Measurements from ENCODE around the gene USF1.
A peak's percentile ranks its signal among the peaks of the same experiment; 100 is the strongest.
"Not testable (repeated sequence)": the region's sequence is repeated elsewhere in the genome, so short reads cannot be mapped to it uniquely, and the experiment has no call there.

USF1 gene

DNA sequence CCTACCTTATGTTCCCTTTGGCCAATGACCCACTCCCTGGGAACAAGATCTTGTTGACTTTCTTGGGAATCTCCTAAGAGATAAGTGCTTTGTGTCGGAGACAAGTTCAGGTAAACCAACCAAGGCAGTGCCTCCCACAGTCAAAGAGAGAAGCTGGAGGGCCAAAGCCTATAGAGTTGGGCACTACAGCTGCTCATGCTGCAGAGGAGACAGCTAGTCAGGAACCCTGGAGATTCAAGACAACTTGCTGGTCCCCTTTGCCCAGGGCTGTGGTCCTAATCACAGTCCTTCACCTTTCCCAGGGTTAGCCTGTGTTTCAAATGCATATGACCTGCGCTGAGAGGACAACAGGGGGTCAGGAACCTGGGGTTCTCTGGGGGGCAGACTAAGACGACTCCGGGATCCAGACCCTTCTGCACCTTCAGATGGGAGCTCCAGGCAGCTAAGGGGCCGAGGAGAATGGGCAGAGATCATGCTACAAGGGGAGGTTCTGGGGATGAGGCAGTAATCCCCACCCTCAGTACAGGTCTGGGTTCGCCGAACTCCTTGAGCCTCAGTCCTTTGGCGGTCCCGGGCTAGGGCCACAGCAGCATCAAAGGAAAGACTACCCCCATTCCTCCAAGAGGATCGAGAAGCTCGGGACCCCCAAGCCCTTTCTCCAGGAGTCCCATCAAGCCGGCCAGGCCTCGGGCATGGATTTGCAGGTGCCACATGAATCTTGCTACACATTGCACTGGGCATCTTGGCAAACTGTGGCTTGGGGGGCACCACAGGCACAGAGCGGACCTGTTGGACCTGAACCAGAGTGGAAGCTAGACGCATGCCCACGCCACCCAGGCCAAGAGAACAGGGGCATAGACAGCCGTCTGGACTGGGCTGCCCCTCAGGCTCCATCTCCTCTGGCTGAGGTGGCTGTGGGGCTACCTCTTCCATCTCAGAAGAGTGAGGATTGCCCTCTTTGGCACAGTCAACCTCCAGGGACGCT, 2.0 kb upstream of the USF1 start:
- no peak for DNase-seq

DNA sequence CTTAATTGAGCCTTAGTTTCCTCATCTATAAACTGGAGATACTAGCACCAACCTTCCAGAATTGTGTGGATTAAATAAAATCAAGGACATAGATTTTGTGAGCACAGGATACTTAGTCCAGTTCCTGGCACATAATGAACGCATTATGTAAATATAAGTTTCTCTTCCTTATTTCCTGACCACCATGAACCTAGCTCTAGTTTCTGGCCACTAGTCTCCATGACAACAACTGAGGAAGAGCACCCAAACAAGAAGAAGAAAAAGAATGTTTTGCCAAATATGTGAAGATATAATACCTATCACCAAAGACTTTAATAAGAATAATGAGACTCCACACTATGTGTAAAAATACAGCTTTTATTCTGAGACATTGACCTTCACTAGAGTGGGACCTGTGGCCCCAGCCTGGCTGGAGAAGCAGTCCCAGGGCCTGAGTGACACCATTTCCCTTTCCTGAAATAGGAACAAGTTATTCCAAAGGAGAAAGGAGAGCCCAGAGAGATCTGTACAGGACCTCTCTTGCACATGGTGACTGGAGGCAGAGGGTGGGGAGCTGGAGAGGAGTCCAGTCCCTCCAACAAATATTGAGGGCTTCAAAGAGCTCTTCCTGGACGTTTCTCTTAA, 940 bp upstream of the USF1 start:
- no peak for DNase-seq

DNA sequence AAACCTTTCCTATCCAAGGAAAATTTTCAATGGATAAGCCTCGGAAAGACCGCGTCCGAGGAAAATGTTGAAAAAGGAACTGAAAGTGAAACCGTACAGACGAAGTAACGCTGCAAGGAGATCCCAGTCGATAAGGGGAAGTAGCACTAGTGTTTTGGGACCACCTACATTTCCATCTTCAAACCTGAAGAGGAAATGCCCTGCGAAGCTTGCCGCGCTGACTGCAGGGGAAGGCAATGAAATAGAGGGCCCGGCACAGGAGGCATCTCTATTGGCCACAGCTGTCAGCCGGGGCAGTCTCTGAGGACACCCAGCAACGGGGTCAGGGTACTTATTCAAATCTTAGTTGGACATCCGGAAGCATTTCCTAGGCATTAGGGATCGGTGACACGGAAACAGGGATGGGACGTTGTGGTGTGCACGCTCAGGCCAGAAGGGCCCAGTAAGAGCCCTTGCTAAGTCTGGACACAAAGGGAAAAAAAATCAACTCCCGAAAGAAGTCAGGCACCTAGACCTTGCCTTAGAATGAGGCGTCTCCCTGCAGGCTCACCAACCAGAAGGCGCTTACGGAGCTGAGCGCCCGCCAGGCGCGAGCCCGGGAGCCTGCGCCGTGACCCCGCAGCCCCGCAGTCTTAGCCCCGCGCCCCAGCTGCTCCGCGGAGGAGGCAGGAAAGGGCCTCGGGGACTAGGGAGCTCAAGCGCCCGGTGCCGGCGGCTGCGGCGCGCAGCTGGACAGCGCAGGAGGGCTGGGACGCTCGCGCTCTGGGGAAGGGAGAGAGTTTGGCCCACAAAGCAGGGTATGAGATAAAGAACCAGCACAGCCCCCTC, 655 bp downstream of the USF1 start:
- peak; percentile 55 to 74 for DNase-seq

DNA sequence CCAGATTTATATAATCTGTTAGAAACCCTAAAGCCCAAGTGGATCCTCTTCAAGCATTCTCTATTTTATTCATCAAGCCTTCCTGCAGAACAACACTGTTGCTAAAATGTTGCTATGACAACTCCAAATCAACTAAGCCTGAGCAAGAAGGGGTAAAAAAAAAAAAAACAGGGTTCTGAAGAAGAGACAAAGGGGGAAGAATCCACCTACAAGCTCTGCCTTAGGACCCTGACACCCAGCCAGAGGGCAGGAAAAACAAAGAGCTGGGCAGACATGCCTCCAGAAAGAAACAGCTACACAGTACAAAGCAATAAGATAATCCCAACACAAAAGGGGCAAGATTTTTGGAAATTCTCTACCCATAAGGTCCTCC, 1.3 kb downstream of the USF1 start:
- no peak for DNase-seq

DNA sequence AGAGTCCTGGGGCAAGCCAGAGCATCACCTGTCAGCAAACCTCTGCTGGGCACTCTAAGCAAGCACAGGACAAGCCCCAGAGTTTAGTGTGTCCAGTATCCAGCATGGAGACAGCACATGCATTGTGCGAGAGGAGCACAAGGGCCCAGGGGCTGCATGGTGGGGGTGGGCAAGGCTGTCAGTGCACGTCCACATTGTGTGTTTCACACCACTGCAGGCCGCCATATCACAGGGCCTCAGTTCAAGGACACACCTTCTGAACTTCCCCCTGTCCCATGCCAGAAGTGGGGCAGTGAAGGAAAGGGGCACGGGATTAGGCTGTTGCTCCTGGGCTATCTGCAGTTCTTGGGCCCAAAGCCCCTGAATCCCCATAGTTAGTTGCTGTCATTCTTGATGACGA, 6.2 kb downstream of the USF1 start:
- DNase-seq: peak in 1 of 2 experiments; percentile 2

DNA sequence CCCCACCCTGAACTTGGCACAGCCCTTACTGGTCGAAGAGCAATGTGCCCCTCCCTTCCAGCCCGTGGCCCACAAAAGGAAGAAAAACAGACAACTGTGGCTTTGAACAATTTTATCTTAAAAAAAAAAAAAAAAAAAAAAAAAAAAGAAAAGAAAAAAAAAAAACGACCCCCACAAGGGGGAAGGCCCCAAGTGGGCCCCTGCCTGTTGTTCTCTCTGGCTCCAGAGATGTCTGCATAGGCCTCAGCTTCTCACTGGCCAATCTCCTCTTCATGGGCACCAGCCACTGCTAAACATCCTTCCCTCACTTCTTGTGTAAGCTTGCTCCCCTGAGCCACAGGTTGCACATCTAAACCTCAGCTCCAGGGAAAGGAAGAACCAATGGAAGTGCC, 6.6 kb downstream of the USF1 start:
- no peak for DNase-seq

DNA sequence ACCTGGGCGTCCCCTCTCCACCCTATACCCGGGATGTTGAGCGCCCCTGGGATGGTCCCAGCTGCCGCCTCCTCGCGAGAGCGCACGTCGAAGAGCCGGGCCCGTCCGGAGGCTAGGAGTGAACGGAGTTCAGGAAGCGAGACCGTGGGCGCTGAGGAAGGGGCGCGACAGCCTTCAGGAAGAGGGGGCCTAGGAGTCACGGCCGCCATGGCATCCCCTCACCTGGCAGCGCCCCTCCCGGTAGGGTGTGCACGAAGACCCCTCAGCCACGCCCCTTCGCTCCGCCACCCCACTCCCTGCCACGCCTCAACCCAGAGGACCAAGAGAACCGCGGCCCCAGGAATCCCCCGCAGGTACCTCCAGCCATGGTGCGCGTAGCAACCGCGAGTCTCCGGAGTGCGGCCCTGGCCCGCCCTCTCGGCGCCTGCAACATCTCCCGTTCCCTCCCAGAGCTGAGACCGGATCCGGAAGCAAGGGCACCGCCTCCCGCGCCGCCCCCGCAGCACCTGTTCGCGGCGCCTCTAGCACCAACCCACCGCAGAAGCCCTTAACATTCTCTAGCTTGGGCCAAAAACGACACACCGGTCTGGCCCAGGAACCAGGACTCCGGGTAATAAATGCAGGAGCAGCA, 7.1 kb downstream of the USF1 start, which contains the start of gene TSTD1:
Gene TSTD1 (minus strand): TSS at position 442 of the 631 bp plus-strand sequence. CDS start 75 bp downstream, at position 367.
- peak; percentile 75 to 86 for DNase-seq

DNA sequence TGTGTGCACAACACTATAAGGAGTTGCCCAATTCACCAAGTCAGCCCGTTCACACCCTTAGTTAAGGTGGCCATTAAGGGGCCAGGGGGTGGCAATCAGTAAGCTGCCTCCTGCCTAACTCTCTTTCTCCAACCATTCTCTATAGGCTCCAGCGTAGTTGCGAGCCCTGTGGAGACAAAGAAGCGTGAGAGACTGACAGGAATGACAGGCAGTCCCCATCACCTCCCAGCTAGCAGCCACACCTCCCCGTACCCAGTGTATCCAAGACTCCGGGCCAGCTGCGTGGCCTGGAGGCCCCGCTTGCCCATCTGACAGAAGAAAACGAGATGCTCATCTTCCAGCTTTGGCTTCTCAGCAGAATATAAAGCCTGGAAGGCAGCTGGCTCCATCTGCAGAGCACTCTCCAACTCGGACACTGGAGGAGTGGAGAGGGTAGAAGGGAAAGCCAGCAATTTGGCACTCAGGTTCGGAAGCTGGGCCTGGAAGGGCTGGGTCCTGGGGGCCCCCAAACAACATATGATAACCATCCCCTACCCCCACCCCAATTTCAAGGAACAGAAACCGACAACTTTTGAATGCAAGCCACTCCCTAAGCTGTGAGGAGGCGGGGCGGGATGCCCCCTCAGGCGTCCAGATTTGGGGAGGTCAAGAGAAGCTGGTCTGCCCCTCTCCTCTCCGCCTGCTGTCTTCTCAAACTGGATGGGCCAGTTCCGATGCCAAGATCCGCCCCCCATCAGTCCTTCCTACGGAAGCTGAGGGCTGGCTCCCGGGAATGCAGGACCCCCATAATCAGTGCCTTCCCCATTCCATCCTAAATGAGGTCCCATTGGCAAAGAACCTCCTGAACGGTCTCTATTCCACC, 7.9 kb downstream of the USF1 start:
- DNase-seq: no peak

DNA sequence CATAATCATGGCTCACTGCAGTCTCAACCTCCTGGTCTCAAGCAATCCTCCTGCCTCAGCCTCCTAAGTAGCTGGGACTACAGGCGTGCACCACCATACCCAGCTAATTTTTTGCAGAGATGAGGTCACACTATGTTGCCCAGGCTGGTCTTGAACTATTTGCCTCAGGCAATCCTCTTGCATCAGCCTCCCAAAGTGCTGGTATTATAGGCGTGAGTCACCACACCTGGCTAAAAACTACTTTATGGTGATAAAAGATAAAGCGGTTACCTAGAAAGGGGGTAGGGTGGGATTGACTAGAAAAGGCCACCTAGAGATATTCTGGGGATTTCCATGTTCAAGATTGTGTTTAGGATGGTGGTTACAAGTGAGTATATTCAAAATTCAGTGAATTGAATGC, 12.0 kb downstream of the USF1 start:
- no peak for DNase-seq

DNA sequence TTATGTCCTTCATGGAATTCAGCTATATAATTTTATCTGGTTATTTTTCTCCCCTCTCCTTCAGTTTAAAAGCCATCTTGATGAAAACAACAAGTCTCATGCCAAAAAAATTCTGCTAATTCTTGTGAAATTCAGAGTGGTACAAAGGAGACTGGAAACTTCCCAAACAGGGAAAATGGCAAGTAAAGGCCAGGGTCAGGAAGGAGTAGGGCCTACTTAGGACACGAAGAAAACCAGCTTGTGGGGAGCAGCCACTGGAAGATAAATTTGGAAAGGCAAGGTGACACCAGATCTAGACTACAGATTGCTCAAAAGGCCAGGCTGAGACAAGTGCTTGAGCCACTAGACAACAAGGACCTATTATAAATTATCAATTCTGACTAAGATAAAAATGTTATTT, 13.4 kb downstream of the USF1 start:
- no peak for DNase-seq

DNA sequence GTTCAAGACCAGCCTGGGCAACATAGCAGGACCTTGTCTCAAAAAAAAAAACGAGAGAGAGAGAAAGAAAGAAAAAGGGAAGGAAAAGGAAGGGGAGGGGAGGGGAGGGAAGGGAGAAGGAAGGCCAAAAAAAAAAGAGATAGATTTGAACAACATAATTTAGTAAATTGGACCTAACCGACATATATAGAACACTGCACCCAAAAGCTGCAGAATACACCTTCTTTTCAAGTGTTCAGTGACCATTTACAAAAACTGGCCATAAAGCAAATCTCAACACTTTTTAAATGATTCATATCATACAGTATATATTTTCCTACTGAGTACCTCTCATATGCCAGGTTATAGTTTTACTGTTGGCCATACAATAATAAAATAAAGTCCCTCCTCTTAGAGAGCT, 13.9 kb downstream of the USF1 start:
- DNase-seq: no peak

DNA sequence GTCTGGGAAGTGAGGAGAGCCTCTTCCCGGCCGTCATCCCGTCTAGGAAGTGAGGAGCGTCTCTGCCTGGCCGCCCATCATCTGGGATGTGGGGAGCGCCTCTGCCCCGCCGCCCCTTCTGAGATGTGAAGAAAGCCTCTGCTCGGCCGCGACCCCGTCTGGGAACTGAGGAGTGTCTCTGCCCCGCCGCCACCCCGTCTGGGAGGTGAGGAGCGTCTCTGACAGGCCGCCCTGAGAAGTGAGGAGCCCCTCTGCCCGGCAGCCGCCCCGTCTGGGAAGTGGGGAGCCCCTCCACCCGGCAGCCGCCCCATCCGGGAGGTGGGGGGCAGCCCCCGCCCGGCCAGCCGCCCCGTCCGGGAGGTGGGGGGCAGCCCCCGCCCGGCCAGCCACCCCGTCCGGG, 16.3 kb downstream of the USF1 start:
- DNase-seq: not testable (repeated sequence)

DNA sequence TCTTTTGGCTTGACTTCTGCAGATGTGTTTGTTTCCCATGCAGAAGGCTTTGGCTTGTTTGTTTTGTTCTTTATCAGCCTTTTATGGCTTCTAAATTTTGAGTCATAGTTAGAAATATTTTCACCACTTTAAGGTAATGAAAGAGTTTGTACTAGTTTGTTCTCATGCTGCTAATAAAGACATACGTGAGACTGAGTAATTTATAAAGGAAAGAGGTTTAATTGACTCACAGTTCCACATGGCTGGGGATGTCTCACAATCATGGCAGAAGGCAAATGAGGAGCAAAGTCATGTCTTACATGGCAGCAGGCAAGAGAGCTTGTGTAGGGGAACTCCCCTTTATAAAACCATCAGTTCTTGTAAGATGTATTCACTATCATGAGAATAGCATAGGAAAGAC, 18.8 kb downstream of the USF1 start:
- DNase-seq: not testable (repeated sequence)

DNA sequence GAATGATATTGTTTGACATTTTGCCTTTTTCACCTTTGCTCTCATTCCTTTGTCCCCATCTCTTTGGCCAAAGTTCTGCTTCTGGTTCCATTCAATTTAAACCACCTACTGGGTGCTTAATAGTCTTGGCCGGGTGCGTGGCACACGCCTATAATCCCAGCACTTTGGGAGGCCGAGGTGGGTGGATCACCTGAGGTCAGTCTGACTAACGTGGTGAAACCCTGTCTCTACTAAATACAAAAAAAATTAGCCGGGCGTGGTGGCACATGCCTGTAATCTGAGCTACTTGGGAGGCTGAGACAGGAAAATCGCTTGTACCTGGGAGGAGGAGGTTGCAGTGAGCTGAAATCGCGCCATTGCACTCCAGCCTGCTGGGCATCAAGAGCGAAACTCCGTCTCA, 23.3 kb downstream of the USF1 start:
- DNase-seq: not testable (repeated sequence)

DNA sequence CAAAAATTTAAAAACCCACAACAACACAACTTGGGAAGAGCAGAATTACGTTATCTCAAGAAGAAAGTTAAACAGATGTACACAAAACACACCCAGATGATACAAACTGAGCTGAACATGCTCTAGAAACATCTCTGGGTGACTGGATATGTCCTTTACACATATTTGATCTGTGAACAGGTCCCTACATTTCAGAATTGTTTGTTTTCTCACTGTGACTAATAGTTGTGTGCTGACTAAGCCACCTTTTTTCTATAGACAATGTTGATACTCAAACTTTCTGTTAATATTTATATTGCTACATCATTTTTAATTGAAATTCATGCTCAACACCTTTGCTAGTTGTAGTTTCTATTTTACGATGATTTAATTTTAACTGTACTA, 23.8 kb downstream of the USF1 start:
- DNase-seq: no peak

DNA sequence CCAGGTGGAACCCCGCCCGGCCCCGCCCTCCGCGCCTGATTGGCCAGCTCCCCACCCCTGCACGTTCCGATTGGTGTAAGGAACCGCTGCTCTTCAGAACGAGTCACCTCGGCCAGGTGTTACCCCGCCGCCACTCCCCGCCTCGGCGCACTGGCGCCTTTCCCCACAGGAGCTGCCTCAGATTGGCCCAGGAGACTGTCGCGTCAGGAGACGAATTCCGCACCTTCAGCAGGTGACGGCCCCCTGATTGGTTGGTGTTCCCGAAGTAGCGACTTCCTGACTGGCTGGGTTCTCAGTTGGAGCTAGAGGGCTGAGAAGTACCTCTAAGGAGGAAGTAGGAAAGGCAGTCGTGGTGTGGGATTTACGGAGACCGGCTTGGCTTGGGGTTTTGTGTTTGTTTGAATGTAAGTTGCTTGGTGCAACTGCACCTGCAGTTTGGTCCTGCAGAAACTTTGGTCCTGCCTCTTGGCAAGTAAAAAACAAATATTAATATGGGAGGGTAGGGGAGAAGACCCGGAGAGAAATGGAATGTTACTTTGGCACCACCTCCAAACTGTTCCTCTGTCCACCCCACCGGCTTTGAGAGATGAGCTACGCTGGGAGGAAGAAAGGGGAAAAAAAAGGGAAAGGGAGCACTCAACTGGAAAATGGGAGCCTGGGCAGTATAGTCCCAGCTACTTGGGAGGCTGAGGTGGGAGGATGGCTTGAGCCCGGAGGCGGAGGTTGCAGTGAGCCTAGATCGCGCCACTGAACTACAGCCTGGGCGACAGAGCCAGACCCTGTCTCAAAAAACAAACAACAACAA, 24.4 kb downstream of the USF1 start:
- peak; percentile 93 to 94 for DNase-seq

DNA sequence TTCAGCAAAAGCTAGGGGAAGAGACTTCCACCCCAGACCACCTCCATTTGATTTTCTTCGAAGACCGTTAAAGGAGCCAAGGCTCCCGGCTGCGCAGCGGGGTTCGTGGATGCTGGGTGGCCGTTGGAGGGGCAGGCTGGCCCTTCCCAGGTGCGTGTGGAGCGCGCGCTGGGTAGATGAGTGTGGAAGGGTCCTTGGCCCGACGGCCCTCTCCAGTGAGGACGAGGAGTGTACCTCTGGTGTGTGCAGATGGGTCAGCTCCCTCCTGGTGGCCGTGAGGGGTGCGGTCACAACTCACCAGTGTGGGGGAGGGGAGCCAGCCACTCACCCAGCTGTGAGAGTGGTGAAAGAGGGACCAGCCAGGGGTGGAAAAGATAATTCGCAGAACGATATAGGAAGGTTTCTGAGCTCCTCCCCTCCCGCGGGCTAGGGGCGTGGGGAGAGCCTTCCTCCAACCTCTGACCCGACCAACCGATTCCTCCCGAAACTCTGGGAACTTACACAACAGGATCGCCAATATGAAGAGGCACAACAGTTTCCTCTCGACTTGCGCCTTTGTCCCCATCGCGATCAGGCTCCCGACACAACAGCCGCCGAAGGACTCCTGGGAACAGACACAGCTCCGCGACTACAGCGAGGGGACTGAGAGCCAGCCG, 25.1 kb downstream of the USF1 start, which contains the start of gene F11R:
Gene F11R (minus strand): TSS at position 644 of the 656 bp plus-strand sequence. CDS start 79 bp downstream, at position 565.
- DNase-seq: peak; percentile 35 to 58

DNA sequence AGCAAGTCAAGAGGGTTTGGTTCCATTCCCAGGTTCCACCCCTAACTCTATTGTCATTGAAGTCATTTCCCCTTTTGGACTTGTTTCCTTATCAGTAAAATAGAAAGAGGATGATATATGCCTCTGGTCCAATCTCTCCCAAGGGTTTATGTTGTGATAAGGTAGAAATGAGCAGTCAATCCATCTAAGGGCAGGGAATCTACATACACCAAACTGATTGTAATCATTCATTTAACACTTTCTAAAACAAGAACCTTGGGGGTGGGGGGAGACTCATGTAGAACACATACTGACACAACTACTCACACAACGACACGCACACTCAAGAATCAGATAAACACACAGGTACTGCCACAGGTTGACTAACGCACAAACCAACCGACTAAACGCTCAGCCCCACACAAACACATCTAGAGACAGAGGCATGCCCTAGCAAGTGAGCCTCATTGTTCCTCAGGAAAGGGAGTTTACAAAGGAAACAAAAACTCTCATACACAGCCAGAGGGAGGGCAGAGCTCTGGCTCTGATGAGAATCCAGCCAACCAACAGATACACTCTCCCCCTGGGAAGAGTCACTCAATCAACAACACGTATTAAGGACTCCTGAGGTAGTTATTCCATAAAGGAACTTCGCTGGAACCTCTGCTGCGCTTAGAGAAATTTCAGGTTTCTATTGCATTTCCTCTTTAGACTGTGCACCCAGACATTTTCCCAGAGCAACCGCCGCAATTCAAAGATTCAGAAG, 25.9 kb downstream of the USF1 start:
- no peak for DNase-seq

DNA sequence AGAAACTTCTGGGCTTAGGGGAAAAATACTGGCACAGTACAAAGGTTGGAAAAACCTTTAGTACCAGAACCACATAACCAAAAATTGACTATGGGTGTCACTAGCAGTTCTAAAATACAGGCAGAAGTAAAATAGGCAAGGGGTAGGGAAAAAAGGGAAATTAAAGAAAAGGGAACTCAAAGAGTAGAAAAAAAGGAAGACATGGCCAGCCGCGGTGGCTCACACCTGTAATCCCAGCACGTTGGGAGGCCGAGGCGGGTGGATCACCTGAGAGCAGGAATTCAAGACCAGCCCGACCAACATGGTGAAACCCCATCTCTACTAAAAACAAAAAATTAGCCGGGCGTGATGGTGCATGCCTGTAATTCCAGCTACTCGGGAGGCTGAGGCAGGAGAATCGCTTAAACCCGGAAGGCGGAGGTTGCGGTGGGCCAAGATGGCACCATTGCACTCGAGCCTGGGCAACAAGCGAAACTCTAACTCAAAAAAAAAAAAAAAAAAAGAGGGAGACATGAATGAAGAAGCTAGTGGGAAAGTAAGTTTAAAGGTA, 26.6 kb downstream of the USF1 start:
- DNase-seq: not testable (repeated sequence)
